GM12878 (cell line): ENCODE data around the gene FKBP14. TPM values are rescaled to one million over a fixed set of nuclear protein-coding genes. Genes with fewer than 3 reads are reported as not detected.

Source experiments
- ATAC-seq: fragments of 200-7000 bp; cut with Tn5 transposase; 3 replicates; pipeline ENCODE4 v1.9.1; 2020; ENCODE audit warnings: mild to moderate bottlenecking, moderate library complexity
- BruUV-seq: library from RNA; stranded (reverse); fragments of 400-500 nt; replicated peaks from 2 replicates; lab custom pipeline; 2021; lab: Mats Ljungman, UMichigan
- CTCF ChIA-PET: fragments of 300-600 bp; sonication (Branson Sonifier 250); formaldehyde crosslinking; extraction: SDS; loops from one replicate; lab custom pipeline; 2021; ENCODE audit warnings: inconsistent platforms; lab: Yijun Ruan, JAX
- POLR2A ChIA-PET: fragments of 350-600 bp; formaldehyde crosslinking; extraction: SDS; loops from one replicate; lab custom pipeline; 2021; ENCODE audit warnings: inconsistent platforms; lab: Charles Lee
- RAD21 ChIA-PET: fragments of 300-600 bp; sonication (Branson Sonifier 250); formaldehyde crosslinking; loops from one replicate; lab custom pipeline; 2023; ENCODE audit warnings: antibody characterized with exemption; ENCODE audit not compliant: unreplicated experiment; lab: Charles Lee
- SMC1A ChIA-PET: fragments of 300-600 bp; sonication (Branson Sonifier 250); formaldehyde crosslinking; loops from one replicate; lab custom pipeline; 2023; ENCODE audit not compliant: unreplicated experiment, uncharacterized antibody; lab: Charles Lee
- DNase-seq: peaks from one replicate; pipeline ENCODE4 v3.0.0-alpha.2; 2011; ENCODE audit warnings: low read depth, low spot score
- FAIRE-seq: peaks from 3 replicates; lab custom pipeline; 2011; peaks lifted over from hg19 to GRCh38; lab: Jason Lieb, UNC
- H2AFZ ChIP-seq: 2 replicates; pipeline ENCODE4 v1.6.0; 2011; ENCODE audit warnings: low read depth, low read length, control low read depth; ENCODE audit not compliant: control insufficient read depth
- H3K27ac ChIP-seq: 2 replicates; pipeline ENCODE4 v1.5.1; 2011; ENCODE audit warnings: control low read depth; ENCODE audit not compliant: control insufficient read depth, insufficient read depth
- H3K27me3 ChIP-seq, 2 experiments: replicated peaks in 1 of 2; 2 replicates each; pipeline versions ENCODE4 v1.6.0 to v1.6.1; 2011; ENCODE audit warnings: low read length in 1 of 2; ENCODE audit not compliant: control insufficient read depth in 2 of 2, insufficient read depth in 2 of 2
- H3K36me3 ChIP-seq, 2 experiments: 2 replicates each; pipeline ENCODE4 v1.5.1; 2011; ENCODE audit warnings: low read length in 1 of 2; ENCODE audit not compliant: control insufficient read depth in 2 of 2, insufficient read depth in 2 of 2
- H3K4me1 ChIP-seq: 2 replicates; pipeline ENCODE4 v1.6.1; 2011; ENCODE audit warnings: mild to moderate bottlenecking, low read length, moderate library complexity, mixed read lengths; ENCODE audit not compliant: control insufficient read depth, insufficient read depth
- H3K4me2 ChIP-seq: 2 replicates; pipeline ENCODE4 v1.6.0; 2011; ENCODE audit warnings: control low read depth; ENCODE audit not compliant: control insufficient read depth, insufficient read depth
- H3K4me3 ChIP-seq: fragments of 200-600 bp; sonication (generic); 2 replicates; pipeline ENCODE4 v1.5.1; 2016
- H3K79me2 ChIP-seq: 2 replicates; pipeline ENCODE4 v1.6.0; 2011; ENCODE audit warnings: low read length; ENCODE audit not compliant: control insufficient read depth, insufficient read depth
- H3K9ac ChIP-seq: 2 replicates; pipeline ENCODE4 v1.8.0; 2011; ENCODE audit warnings: low read length, control low read depth, mixed read lengths; ENCODE audit not compliant: control insufficient read depth, insufficient read depth
- H3K9me3 ChIP-seq: replicated peaks from 3 replicates; pipeline ENCODE4 v1.5.1; 2011; ENCODE audit warnings: mild to moderate bottlenecking, low read length; ENCODE audit not compliant: control insufficient read depth, insufficient read depth
- H4K20me1 ChIP-seq: 2 replicates; pipeline ENCODE4 v1.6.0; 2011; ENCODE audit not compliant: control insufficient read depth, insufficient read depth
- CHD4 ChIP-seq: fragments of 200-600 bp; sonication (generic); IDR thresholded peaks from 2 replicates; pipeline ENCODE4 v1.6.1; 2016; ENCODE audit warnings: mild to moderate bottlenecking
- MLLT1 ChIP-seq: fragments of 450-650 bp; IDR thresholded peaks from 2 replicates; pipeline ENCODE4 v1.6.1; 2016; ENCODE audit warnings: mild to moderate bottlenecking
- ZBTB33 ChIP-seq: fragments of 450-650 bp; IDR thresholded peaks from 2 replicates; pipeline ENCODE4 v1.6.1; 2017; ENCODE audit warnings: mild to moderate bottlenecking
- WGBS: methylation state at CpG from one replicate; pipeline ENCODE4 v1.1.6; 2016; ENCODE audit warnings: low lambda C conversion rate; ENCODE audit not compliant: insufficient replicate concordance, insufficient coverage; ENCODE audit errors: missing lambda C conversion rate; 5-methylcytosine and 5-hydroxymethylcytosine counted together
- in situ Hi-C: fragments of 300-500 bp; cut with MboI; formaldehyde crosslinking; loops from 9 replicates; pipeline ENCODE4 v1.14.3; 2018; ENCODE audit warnings: mixed read lengths
- intact Hi-C: fragments of 100-400 bp; cut with micrococcal nuclease; formaldehyde crosslinking; loops from one replicate; pipeline ENCODE4 v1.14.2; 2022; ENCODE audit not compliant: unreplicated experiment
- polyA plus RNA-seq, 11 experiments: library from polyadenylated mRNA; depleted of rRNA in 4 of 11; unstranded in 6 of 11; stranded (reverse) in 5 of 11; fragments of >200 nt; fragmentation: Nextera tagmentation in 4 of 11; fragmentation: Illumina TruSeq in 1 of 11; extraction: Ambion mirVana in 4 of 11; extraction: Trizol in 1 of 11; gene quantifications; 1 replicate in 1 of 11; 2 replicates in 10 of 11; pipeline versions ENCODE4 v1.2.1 to v1.2.3, GENCODE V29; 2011 to 2016; ENCODE audit warnings: inconsistent platforms in 2 of 11, missing spikeins in 2 of 11, low read depth in 1 of 11
- total RNA-seq, 4 experiments: library from RNA; depleted of rRNA in 3 of 4; stranded (reverse); fragments of >200 nt in 3 of 4; fragmentation: Illumina TruSeq in 1 of 4; extraction: Trizol in 1 of 4; gene quantifications; 2 replicates each; pipeline versions ENCODE4 v1.2.1 to v1.2.3, GENCODE V29; 2013 to 2021

The FKBP14 gene
- total and polyA plus RNA-seq, 10 of the 15 experiments (the other 5 are each of a cell fraction or from before 2014, with no cell fraction given): 2.7 to 8.9 (median 5.6) TPM

- ATAC-seq (no peak), FAIRE-seq (no peak), DNase-seq (no peak)
- SMC1A ChIA-PET: interaction anchor here (0.6 kb wide), 1 partner anchor 39 kb away, joined by 3 read pairs; no protein-coding TSS in a partner anchor
- WGBS: 100% methylated on average over 6 of the region's 6 CpGs
- Histone ChIP-seq H3K27me3 (no peaks in the 10 kb centered on the region), H3K9ac (no peak overlapping the region), H2AFZ (no peak overlapping the region), H3K9me3 (no peaks in the 10 kb centered on the region), H3K27ac (no peak overlapping the region), H3K79me2 (peaks cover 29% of the 10 kb centered on the region), H4K20me1 (no peaks in the 10 kb centered on the region), H3K36me3 (no peaks in the 10 kb centered on the region; a peak in 1 of 4 replicates), H3K4me3 (peak overlapping the region; percentile 76; the same call in 1 of the 2 replicates), H3K4me1 (peaks cover 11% of the 10 kb centered on the region), H3K4me2 (peak overlapping the region; percentile 82)
- BruUV-seq: no TSS peak
- RAD21 ChIA-PET: no interaction called here
- TF ChIP-seq CHD4 (no peak), MLLT1 (0 out of 2 replicates have a peak, but pooled peaks have one; percentile 27), ZBTB33 (peak; percentile 87; the same call in 1 of the 2 replicates)
- intact Hi-C loops: no loop called here
- in situ Hi-C loops: no loop called here
- CTCF ChIA-PET: interaction anchor here (1.5 kb wide), 1 partner anchor 38 kb away, joined by 9 read pairs; no protein-coding TSS in a partner anchor
- POLR2A ChIA-PET: interaction anchor here (1.0 to 1.4 kb wide), 2 partner anchors 13 to 102 kb away, joined by 3 read pairs; no protein-coding TSS in a partner anchor
Measured at GRCh38 chr7:30023524-30023923, 3.0 kb downstream of the FKBP14 start.
